ENCODE results near the gene ESR2.
"Not testable (repeated sequence)": the region's sequence is repeated elsewhere in the genome, so short reads cannot be mapped to it uniquely, and the experiment has no call there.

The ESR2 gene

GRCh38 chr14:64147126-64147790 lies 146.9 kb downstream of the ESR2 start:
- no peak for DNase-seq (ENCODE audit: low read depth in 3 of 3)

GRCh38 chr14:64137657-64138290 lies 156.4 kb downstream of the ESR2 start:
- DNase-seq (ENCODE audit: low read depth in 3 of 3), result no peak

GRCh38 chr14:64126548-64126947 lies 167.6 kb downstream of the ESR2 start:
- no peak for DNase-seq (ENCODE audit: low read depth in 3 of 3)

GRCh38 chr14:64125270-64125669 lies 168.9 kb downstream of the ESR2 start:
- no peak for DNase-seq (ENCODE audit: low read depth in 3 of 3)

- no peak for DNase-seq (ENCODE audit: low read depth in 3 of 3)
Measured at GRCh38 chr14:64123241-64123822, 170.8 kb downstream of the ESR2 start.

- DNase-seq (ENCODE audit: low read depth in 3 of 3), result no peak
Measured at GRCh38 chr14:64119980-64120379, 174.2 kb downstream of the ESR2 start.

GRCh38 chr14:64119500-64119899 lies 174.7 kb downstream of the ESR2 start:
- DNase-seq (ENCODE audit: low read depth in 3 of 3), result no peak

GRCh38 chr14:64118892-64119291 lies 175.3 kb downstream of the ESR2 start:
- DNase-seq (ENCODE audit: low read depth in 3 of 3), result no peak

- not testable (repeated sequence) for DNase-seq (ENCODE audit: low read depth in 3 of 3)
Measured at GRCh38 chr14:64118403-64118742, 175.8 kb downstream of the ESR2 start.

- DNase-seq (ENCODE audit: low read depth in 3 of 3), result no peak
Measured at GRCh38 chr14:64117671-64118402, 176.3 kb downstream of the ESR2 start.

GRCh38 chr14:64115401-64115800 lies 178.8 kb downstream of the ESR2 start:
- DNase-seq (ENCODE audit: low read depth in 3 of 3), result no peak

GRCh38 chr14:64114796-64115195 lies 179.4 kb downstream of the ESR2 start:
- DNase-seq (ENCODE audit: low read depth in 3 of 3), result no peak

GRCh38 chr14:64114166-64114565 lies 180.0 kb downstream of the ESR2 start:
- DNase-seq (ENCODE audit: low read depth in 3 of 3), result no peak

GRCh38 chr14:64112867-64113678 lies 181.1 kb downstream of the ESR2 start:
- no peak for DNase-seq (ENCODE audit: low read depth in 3 of 3)

- no peak for DNase-seq (ENCODE audit: low read depth in 3 of 3)
Measured at GRCh38 chr14:64110802-64111201, 183.4 kb downstream of the ESR2 start.

GRCh38 chr14:64109819-64110554 lies 184.2 kb downstream of the ESR2 start:
- no peak for DNase-seq (ENCODE audit: low read depth in 3 of 3)

- no peak for DNase-seq (ENCODE audit: low read depth in 3 of 3)
Measured at GRCh38 chr14:64107438-64107837, 186.7 kb downstream of the ESR2 start.

GRCh38 chr14:64098120-64098519 lies 196.1 kb downstream of the ESR2 start:
- DNase-seq (ENCODE audit: low read depth in 3 of 3), result no peak

GRCh38 chr14:64095620-64096019 lies 198.6 kb downstream of the ESR2 start:
- DNase-seq (ENCODE audit: low read depth in 3 of 3), result no peak

- no peak for DNase-seq (ENCODE audit: low read depth in 3 of 3)
Measured at GRCh38 chr14:64092940-64093339, 201.2 kb downstream of the ESR2 start.

- no peak for DNase-seq (ENCODE audit: low read depth in 3 of 3)
Measured at GRCh38 chr14:64092338-64092737, 201.8 kb downstream of the ESR2 start.
